ENCODE results near the gene CHAD.

Gene CHAD, protein sequence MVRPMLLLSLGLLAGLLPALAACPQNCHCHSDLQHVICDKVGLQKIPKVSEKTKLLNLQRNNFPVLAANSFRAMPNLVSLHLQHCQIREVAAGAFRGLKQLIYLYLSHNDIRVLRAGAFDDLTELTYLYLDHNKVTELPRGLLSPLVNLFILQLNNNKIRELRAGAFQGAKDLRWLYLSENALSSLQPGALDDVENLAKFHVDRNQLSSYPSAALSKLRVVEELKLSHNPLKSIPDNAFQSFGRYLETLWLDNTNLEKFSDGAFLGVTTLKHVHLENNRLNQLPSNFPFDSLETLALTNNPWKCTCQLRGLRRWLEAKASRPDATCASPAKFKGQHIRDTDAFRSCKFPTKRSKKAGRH

DNA sequence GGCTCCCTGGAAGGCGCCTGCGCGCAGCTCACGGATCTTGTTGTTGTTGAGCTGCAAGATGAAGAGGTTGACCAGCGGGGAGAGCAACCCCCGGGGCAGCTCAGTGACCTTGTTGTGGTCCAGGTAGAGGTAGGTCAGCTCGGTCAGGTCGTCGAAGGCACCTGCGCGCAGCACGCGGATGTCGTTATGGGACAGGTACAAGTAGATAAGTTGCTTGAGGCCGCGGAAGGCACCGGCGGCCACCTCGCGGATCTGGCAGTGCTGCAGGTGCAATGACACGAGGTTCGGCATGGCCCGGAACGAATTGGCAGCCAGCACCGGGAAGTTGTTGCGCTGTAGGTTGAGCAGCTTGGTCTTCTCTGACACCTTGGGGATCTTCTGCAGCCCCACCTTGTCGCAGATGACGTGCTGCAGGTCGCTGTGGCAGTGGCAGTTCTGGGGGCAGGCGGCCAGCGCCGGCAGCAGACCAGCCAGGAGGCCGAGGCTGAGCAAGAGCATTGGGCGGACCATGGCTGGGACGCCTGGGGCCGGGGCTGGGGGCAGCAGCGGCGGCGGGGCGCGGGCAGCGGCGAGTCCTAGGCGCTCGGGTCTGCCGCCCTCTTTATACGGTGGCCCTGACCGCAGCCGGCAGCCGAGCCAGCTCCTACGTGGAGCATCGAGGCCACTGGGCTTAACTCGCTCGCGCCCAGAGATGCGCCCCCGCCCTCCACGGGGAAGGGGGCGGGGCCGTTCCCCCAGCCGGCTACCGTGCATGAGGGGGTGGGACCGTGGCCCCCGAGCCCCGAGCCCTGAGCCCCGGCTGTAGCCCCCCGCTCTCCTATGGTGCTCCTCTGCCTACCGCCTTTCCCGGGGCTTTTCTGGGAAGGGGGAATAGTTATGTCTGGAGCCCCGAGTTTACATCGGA is at the start of gene CHAD:
Gene CHAD, minus strand, starts transcription at position 577 of the 904 bp plus-strand sequence. Its CDS starts 67 bp downstream, at position 510.
- no peak for DNase-seq (ENCODE audit: low read depth in 2 of 2, low spot score in 1 of 2)

DNA sequence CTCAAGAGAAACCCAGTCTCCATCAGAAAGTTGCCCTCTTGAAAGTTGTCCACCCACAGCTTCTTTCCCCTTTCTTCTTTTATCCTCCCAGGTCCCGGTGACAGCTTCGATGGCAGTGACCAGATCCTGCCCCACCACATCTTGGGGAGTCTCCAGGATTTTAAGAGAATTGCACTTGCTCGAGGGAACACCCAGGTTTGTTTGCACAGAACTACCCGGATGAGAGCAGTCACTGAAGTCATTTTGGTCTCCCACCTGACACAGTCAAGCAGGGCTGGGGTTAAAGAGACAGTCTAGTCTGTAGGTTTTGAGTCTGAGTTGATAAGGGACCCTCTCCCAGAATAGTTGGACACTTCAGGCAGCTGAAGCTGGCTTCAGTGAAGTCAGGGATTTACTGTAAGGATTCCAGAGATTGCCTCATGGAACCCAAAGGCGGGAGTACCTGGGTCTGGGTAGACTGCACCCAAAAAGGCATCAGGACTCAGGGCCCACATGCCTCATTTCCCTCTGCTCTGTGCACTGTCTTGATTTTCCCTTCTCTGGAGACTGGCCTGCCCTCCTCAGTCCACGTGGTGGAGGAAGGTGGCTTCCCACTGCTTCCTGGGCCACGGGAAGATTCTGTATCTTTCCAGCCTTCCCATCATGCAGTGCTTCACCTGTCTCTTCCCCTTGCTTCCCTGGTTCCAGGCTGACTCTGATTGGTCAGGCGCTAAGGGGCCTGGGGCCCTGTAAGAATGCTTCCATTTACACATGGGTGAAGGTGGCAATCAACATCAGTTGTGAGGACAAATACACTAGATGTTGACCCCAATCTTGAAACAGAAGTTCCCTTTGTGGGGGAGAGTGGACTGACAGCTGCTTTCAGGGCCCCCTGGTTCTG is 49.1 kb upstream of the CHAD start:
- DNase-seq (ENCODE audit: low read depth in 2 of 2, low spot score in 1 of 2) = no peak

DNA sequence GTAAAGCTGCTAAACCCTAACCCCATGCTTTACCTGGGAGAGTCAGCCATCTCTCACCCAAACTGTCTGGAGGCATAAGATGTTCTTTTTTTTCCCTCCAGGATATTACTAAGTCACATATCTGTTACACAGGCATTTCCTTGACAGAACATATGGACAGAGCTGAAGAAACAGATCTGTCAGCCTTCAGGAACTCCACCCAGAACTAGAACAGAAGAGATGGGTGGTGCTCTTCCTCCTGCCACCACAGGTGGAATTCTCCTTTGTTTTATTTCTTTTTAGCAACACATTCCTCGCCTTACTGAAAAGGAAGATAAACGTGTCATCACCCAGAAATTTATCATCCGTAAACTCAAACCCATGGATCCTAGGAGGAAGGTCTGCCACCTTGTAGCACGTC is 48.3 kb upstream of the CHAD start:
- DNase-seq (ENCODE audit: low read depth in 2 of 2, low spot score in 1 of 2) = no peak

DNA sequence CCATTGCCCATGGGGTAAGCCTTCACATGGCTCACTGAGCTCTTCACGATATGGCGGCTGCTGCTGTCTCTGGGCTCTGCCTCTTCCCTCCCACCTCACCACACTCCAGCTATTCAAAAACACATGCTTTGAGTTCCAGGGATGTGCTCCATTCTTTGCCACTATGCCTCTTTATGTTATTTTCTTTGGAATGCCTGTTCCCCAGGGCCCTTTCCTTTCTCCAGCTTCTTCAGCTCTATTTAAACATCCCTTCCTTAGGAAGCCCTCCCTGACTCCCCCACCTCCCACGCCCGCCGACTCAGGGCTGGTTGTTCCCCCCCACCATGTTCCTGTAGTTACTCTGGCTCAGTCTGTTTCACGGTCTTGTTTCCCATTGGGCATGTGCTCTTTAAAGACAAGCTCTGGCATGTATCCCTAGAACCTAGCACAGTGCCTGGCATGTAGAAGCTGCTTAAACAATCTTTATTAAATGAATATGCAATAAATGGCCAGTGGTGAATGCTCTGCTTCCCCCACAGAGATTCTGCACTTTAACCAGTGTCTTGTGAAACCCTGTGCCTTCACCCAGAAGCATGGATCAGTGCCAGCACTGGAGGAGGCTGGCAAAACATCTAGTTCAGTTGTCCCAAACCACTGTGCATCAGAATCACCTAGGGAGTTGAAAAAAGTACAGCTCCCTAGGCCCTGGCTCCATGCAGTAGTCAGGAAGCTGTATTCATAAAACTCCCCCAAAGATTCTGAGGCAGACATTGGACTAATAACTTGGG is 46.4 kb upstream of the CHAD start:
- DNase-seq (ENCODE audit: low read depth in 2 of 2, low spot score in 1 of 2) = no peak

DNA sequence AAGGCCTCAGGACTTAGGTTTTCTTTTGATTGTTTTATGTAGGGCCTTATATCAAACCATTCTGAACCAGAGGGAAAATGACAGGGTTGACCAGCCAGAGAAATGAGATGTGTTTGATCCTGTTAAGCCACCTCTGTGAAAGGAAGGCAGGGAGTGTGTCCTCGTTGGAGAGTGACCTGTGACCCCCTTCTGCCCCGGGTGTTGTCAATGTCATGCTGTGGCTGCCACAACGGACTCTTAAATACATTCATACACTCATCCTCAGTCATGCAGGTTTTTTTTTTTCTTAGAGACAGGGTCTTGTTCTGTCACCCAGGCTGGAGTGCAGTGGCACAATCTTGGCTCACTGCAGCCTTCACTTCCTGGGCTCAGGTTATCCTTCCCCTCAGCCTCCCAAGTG is 45.7 kb upstream of the CHAD start:
- no peak for DNase-seq (ENCODE audit: low read depth in 2 of 2, low spot score in 1 of 2)

DNA sequence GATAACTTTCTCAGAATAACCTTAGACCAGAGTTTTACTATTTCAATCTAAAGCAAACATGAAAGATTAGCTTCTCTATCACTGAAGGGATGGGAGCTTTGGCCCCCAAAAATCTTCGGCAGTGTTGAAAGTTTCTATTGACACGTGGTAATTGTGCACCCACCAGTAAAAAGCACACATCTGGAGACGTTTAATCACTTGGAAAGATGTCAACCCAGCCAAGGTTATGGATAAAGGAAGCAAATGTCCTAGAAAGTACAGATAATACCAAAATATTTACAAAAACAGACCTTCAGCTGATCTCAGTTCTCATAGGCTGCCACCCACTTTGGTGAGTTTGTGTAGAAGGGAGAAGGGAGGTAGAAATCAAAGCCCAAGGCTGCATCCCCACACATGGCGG is 44.8 kb upstream of the CHAD start:
- DNase-seq (ENCODE audit: low read depth in 2 of 2, low spot score in 1 of 2) = no peak

DNA sequence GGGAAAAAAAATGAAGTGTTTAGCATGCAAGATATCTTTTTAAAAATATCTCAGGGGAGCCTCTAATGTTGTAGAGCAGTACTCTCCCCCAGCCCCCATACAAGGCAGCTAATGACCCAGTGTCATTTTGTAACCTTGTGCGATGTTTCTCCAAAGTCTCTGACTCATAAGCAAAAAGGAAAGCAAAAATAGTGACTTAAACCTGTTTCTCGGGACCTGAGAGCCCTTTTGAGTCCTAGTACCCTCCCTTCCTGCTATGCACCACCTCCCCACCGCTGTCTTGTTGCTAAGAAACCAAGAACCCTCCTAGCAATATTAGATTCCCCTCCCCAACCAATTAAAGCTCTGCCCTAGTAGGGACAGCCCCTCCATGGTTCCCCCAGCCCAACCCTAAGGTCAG is 42.4 kb upstream of the CHAD start:
- no peak for DNase-seq (ENCODE audit: low read depth in 2 of 2, low spot score in 1 of 2)

DNA sequence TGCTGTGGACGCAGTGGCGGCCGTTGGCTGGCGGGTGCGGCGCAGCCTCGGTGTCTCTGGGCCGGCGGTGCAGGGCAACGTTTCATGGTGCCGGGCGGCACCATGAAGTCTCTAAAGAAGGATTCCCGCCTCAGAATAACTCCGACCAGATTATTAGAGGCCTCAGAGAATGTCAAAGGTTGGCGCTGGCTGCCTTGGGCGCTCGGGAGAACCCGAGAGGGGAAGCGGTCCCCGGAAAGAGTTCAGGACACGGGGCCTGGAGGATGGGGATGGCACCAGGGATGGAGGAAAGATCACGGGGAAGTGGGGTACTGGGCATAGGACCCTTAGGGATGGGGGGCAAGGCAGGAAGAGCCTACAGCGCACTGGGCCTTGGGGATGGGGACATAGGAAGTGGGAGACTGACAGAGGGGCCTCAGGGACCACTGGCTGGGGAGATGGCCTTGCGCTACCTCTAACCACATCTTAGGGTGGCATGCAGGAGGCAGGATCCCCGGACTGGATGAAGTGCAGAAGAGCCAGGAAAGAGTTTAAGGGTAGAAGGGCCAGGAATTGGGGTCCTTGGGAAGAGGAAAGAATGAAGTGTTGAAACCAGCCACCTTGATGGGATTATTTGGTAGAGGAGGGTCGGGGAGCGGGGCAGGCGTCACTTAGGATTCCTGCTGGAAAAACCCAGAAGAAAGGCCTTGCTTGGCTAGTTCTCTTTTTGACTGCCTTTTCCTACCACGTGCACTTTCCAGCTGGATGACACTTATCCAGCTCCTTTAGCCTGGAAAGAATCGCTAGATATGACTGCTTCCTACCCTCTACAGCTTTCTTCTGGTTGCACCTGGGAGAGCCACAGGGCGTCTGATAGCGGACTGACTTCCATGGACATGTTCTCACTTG is 40.1 kb upstream of the CHAD start:
- no peak for DNase-seq (ENCODE audit: low read depth in 2 of 2, low spot score in 1 of 2)

DNA sequence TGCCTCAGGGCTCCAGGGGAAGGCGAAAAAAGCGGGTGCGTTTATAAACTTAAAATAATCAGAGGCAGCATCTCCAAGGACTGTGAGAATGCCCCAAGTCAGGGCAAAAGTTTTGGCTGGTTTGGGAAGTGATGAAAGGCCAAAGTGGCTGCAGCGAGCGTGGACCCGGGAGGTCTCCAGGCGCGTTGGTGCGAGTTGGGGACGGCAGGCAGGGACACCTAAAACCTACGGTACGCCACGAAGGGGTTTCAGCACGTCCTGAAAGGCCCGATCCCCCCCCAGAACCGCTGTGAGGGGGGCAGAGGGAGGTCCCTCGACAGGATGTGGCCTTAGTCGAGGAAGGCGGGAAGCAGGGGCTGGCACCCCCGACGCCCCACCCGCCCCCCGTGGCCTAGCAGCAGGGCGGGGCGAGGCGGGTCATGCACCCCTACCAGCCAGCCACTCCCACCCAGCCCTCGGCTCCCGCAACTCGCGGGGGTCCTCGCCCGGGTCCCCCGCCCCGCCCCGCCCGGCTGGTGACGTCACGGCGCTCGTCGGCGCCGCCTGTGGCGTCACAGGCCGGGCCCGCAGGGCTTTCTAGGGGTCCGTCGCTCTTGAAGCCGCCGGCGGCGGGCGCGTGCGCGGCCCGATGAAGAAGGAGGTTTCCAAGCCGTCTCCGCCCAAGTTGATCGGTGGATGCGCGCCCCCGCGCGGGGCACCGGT is 39.3 kb upstream of the CHAD start, which contains the start of gene MYCBPAP:
Gene MYCBPAP, plus strand, starts transcription at position 569 of the 702 bp plus-strand sequence. CDS start 236 bp downstream, outside the sequence.
- peak; percentile 40 to 44 for DNase-seq (ENCODE audit: low read depth in 2 of 2, low spot score in 1 of 2)

DNA sequence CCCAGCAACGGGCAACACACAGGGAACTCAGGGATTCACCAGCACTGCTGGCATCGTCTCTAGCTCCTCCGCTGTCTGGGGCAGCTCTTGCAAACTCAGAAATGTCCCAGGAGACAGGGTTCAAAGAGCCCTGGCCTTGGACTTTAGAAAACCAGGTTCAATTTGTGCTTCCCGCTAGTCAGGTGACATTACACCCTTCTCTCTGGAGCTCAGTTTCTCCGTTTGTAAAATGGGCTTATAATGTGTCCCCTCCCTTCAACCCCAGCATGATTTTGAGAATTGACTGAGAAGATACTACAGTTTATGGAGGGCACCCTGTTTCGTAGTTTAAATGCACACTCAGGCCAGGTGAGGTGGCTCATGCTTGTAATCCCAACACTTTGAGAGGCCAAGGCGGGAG is 37.6 kb upstream of the CHAD start:
- no peak for DNase-seq (ENCODE audit: low read depth in 2 of 2, low spot score in 1 of 2)

DNA sequence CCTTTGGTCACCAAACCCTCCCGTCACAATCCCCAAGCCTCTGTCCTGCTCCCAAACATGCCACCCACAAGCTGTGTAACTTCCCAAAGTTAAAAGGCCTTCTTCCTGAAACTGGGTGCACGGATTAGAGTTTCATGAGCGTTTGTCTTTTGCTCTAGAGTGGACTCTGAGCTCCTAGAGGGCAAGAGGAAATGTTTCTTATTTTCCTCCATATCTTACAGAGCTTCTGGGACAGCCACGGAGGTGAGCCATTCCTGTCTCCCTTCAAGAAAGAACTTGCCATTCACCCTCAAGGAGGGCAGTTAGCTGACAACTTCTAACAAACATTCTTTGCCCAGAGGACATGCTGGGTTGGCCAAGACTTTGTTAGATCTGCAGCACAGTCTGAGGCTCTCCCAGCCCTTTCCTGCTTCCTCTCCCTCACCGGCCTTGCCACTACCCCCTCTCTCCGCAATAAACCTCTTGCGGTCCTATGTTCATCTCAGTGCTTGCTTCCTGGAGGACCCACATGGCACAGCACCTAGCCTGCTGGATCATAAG is 37.0 kb upstream of the CHAD start:
- DNase-seq (ENCODE audit: low read depth in 2 of 2, low spot score in 1 of 2) = no peak

DNA sequence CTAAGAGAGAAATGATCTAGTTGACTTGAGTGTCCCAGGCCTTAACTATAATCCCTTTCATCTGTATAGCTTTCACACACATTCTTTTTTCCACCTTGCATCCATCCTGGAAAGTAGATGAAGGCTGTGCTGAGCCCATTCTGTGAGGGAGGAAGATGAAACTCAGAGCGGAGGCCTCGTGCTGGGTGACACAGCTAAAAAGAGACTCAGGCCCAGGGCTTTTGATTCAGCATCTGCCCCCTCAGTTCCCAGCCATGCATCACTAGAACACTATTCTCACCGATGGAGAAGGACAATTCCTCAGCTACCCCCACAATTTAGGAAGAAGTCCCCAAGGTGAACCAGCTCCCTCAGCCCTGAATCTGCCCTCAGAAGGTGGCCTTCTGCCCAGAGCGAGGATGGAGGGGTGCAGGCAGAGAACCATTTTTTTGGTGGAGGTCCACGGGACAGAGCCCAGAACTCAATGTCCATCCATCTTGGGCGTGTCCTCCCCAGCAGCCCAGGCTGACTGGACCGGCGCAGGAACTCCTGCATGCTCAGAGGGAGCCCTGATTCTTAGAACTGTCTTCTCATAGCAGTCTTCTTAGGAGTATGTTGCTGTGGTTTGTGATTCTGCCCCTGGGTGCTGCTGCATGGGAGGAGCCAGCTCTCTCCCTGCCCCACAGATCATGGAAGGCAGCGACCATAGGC is 33.8 kb upstream of the CHAD start:
- no peak for DNase-seq (ENCODE audit: low read depth in 2 of 2, low spot score in 1 of 2)

DNA sequence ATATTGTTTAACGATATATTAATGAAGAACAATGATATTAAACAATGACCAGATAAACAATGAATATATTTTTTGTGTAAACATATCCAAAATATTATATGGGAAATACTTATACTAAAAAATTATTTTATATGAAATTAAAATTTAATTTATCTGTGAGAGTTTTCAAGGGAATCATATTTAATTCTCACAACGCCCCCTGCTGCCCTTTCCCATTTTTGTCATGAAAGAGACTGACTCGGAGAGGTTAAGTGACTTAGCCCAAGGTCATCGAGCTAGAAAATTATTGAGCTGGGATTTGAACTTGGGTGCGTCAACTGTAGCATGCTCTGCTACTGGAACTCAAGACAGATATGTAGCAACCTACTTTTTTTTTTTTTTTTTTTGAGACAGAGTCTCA is 32.4 kb upstream of the CHAD start:
- DNase-seq (ENCODE audit: low read depth in 2 of 2, low spot score in 1 of 2) = no peak

DNA sequence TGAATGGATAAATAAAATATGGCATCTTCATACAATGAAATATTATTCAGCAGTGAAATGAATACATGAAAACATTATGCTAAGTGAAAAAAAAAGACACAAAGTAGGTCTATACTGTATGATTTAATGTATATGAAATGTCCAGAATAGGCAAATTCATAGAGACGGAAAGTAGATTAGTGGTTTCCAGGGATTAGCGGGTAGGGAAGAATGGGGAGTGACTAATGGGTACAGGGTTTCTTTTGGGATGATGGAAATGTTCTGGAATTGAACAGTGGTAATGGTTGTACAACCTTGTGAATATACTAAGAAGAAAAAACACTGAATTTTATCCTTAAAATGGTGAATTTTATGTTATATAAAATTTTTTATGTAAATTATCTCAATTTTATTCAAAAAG is 31.0 kb upstream of the CHAD start:
- no peak for DNase-seq (ENCODE audit: low read depth in 2 of 2, low spot score in 1 of 2)

DNA sequence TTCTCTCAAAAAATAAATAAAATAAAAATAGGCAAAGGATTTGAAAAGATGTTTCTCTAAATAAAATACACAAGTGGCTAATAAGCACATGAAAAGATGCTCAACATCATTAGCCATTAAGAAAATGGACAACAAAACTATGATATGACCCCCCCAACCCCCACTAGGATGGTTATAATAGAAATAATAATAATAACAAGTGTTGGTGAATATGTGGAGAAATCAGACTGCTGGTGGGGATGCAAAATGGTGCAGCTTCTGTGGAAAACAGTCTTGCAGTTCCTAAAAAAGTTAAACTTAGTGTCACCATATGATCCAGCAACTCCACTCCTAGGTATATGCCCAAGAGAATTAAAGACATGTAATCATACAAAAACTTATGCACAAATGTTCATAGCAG is 30.6 kb upstream of the CHAD start:
- no peak for DNase-seq (ENCODE audit: low read depth in 2 of 2, low spot score in 1 of 2)

DNA sequence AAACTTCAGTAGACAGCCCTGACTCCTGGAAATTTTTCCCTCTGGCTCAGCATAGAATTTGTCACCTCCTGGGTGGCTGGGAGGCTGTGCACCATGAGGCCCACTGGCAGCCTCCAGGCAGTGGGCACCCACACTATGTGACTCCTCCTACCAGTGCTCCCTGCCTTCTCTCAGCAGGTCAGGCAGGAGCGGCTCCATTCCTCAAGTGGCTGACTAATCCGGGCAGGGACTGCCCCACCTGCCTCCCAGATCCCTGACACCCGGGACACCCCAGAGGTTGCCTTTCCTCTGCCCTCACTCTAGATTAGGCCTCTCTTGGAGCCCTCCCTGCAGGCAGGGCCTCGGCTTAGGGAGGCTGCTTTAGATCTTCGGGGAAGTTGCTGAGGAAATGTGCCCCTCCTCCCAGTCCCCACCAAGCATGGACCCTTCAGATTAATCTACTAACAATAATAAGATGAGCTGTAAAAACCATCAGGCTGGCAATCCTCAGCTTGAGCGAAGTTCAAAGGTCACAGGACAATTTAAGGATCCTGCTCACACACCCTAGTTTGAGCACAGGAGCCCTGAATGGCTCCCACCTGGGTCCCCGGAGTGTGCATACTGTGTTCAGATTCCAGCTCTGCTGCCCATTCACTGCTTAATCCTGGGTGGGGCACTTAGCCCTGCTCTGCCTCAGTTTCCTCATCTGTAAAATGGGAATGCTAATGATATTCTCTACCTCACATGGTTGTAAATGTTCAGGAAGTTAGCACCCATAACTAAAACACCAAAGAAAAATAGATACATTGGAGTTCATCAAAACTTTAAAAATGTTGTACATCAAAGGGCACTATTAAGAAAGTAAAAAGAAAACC is 29.6 kb upstream of the CHAD start:
- no peak for DNase-seq (ENCODE audit: low read depth in 2 of 2, low spot score in 1 of 2)

DNA sequence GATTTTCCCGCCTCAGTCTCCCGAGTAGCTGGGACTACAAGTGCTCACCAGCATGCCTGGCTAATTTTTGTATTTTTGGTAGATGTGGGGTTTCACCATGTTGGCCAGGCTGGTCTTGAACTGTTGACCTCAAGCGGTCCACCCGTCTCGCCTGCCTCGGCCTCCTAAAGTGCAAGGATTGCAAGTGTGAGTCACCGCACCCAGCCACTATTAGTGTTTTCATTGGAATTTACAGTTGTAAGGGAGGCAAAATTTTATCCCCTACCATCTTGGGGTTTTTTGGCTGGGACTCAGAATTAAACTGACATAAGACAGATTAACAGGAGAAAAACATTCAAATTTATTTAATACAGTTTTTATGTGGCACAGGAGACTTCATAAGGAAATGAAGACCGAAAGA is 27.2 kb upstream of the CHAD start:
- no peak for DNase-seq (ENCODE audit: low read depth in 2 of 2, low spot score in 1 of 2)
